HFF-Myc (cell line): Measurements from ENCODE around the gene UBTD1.

Source experiments
- DNase-seq: peaks from one replicate; pipeline ENCODE4 v3.0.0-alpha.2; 2011; ENCODE audit warnings: low read depth; ENCODE audit errors: extremely low read depth
- H3K4me3 ChIP-seq: replicated peaks from 2 replicates; pipeline ENCODE4 v1.5.1; 2011; ENCODE audit warnings: low read depth, mild to moderate bottlenecking, control low read depth, low read length
- CTCF ChIP-seq: IDR thresholded peaks from 2 replicates; pipeline ENCODE4 v1.5.1; 2012; ENCODE audit warnings: mild to moderate bottlenecking, low read depth, low read length, control low read depth; ENCODE audit errors: missing control alignments

UBTD1 gene

DNA sequence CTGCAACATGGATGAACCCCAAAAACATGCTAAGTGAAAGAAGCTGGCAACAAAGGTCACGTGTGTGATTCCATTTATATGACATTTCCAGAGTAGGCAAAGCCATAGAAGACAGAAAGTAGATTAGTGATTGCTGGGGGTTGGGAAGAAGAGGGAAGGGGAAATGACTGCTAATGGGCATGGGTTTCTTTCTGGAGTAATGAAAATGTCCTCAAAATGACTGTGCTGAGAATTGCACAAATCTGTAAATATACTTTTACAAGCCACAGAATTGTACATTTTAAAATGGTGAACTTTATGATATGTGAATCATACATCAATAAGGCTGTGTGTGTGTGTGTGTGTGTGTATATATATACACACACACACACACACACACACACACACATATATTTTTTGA, 16.3 kb upstream of the UBTD1 start:
- H3K4me3 ChIP-seq = no peak overlapping the region
- no peak for TF ChIP-seq CTCF
- no peak for DNase-seq

- DNase-seq = no peak
- no peak for TF ChIP-seq CTCF
- no peak overlapping the region for H3K4me3 ChIP-seq
These were observed 15.2 kb upstream of the UBTD1 start for GRCh38 chr10:97483506-97483905.

DNA sequence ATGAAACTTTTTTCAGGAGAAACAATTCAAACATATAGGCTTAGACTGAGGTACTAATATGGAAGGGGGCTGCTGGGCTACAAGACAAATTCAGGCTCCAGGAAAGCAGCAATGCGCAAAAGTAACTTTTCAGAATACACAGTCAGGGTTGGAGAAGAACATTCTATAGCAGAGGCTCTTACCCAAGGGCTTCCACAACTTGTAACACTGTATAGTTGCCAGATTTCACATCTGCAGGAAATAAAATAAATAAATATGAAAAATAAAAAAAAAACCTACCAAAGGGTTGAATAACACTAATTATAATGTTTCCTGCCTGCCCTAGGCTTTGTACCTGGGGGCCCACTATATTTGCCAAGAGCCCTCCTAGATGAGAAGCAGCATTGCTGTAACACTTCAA, 14.8 kb upstream of the UBTD1 start:
- no peak for TF ChIP-seq CTCF
- no peak for DNase-seq
- no peak overlapping the region for H3K4me3 ChIP-seq

- no peak for DNase-seq
- no peak for TF ChIP-seq CTCF
- no peak overlapping the region for H3K4me3 ChIP-seq
These were observed 13.0 kb upstream of the UBTD1 start for GRCh38 chr10:97485647-97486281.

- no peak for TF ChIP-seq CTCF
- no peak for DNase-seq
- no peak overlapping the region for H3K4me3 ChIP-seq
These were observed 8.1 kb upstream of the UBTD1 start for GRCh38 chr10:97490592-97490991.

- no peak for DNase-seq
- no peak overlapping the region for H3K4me3 ChIP-seq
- TF ChIP-seq CTCF = no peak
These were observed 4.6 kb upstream of the UBTD1 start for GRCh38 chr10:97494151-97494550.
